OCI-M1 (cell line): ENCODE data around the gene ALS2CL.
"Not testable (repeated sequence)": the region's sequence is repeated elsewhere in the genome, so short reads cannot be mapped to it uniquely, and the experiment has no call there.

Experiments
- DNase-seq: peaks from one replicate; lab custom pipeline; 2025; lab: John Stamatoyannopoulos, UW

The ALS2CL gene, protein sequence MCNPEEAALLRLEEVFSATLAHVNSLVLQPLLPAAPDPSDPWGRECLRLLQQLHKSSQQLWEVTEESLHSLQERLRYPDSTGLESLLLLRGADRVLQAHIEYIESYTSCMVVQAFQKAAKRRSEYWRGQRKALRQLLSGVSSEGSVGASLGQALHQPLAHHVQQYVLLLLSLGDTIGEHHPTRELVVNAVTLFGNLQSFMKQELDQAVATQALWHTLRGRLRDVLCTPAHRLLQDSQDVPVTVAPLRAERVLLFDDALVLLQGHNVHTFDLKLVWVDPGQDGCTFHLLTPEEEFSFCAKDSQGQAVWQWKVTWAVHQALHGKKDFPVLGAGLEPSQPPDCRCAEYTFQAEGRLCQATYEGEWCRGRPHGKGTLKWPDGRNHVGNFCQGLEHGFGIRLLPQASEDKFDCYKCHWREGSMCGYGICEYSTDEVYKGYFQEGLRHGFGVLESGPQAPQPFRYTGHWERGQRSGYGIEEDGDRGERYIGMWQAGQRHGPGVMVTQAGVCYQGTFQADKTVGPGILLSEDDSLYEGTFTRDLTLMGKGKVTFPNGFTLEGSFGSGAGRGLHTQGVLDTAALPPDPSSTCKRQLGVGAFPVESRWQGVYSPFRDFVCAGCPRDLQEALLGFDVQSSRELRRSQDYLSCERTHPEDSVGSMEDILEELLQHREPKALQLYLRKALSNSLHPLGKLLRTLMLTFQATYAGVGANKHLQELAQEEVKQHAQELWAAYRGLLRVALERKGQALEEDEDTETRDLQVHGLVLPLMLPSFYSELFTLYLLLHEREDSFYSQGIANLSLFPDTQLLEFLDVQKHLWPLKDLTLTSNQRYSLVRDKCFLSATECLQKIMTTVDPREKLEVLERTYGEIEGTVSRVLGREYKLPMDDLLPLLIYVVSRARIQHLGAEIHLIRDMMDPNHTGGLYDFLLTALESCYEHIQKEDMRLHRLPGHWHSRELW

DNA sequence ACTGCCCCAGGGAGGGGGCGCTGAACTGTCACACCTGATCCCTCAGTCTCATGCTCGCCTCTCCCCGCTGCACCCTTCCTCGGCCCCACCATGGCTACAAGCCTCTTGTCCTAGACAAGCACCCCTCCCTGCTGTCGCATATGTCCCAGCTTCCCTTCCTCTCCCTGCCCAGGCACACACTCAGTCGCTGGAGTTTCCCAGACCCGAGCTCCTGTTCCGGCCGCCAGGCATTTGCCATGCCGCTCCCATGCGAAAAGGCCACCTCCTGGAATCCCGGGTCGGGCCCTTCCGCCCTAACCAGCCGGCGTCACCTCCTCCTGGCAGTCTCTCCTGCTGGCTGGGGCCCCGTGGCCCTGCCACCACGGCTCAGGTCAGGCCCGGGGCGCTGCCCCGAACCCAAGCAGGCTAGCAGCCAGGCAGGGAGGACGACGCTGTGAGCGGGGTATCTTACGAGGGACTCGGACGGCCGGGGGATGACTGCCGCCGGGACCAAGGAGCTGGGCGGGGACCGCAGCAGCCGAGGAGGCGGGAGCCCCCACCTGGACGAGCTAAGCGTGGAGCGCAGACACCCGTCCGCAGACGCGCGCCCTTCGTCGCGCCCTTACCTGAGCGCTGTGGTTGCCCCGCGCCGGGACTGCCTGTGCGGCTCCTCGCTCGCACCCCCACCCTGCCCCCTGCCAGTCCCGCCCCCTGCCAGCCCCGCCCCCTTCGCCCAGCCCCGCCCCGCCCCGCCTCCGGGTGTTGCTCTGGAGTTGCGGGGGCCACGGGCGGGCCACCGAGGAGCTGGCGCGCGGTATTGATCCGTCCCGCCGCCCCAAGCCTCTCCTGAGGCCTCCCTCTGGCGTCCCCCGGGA is at the start of gene ALS2CL:
Gene ALS2CL (minus strand): TSS at position 642 of the 854 bp plus-strand sequence. CDS start 4,239 bp downstream, outside the sequence.
- no peak for DNase-seq

- DNase-seq = no peak
Observed at GRCh38 chr3:46742992-46743585, 49.6 kb upstream of the ALS2CL start.

DNA sequence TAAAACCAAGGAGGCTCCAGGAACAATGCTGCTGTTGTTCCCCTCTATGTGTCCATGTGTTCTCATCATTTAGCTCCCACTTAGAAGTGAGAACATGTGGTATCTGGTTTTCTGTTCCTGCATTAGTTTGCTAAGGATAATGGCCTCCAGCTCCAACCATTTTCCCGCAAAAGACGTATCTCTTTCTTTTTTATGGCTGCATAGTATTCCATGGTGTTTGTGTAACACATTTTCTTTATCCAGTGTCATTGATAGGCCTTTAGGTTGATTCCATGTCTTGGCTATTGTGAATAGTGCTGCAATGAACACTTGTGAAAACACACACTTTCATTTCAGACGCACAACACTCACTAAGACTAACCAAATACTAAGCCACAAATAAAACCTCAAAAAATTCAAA is 46.1 kb upstream of the ALS2CL start:
- DNase-seq = not testable (repeated sequence)

DNA sequence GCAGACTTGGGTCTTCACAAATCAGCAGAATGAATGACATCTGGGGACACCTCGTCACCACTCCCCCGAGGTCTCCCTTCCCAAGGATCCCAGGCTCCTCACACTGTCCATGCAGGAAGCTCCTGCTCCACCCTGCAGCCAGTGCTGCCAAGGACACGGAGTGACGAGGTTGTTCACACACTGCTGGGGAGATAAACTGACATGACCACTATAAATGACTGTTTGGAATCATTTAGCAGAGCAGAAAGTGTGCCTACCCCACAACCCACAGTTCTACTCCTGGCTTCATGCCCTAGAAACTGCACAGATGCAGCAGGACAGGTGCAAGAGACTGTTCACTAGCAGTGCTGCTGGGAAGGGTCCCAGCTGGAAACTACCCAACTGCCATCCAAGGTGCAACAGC is 43.9 kb upstream of the ALS2CL start:
- DNase-seq = no peak

- no peak for DNase-seq
Observed at GRCh38 chr3:46736006-46736872, 42.8 kb upstream of the ALS2CL start.

GRCh38 chr3:46734773-46735172 is 41.3 kb upstream of the ALS2CL start:
- no peak for DNase-seq

- no peak for DNase-seq
Observed at GRCh38 chr3:46733026-46733800, 39.7 kb upstream of the ALS2CL start.

DNA sequence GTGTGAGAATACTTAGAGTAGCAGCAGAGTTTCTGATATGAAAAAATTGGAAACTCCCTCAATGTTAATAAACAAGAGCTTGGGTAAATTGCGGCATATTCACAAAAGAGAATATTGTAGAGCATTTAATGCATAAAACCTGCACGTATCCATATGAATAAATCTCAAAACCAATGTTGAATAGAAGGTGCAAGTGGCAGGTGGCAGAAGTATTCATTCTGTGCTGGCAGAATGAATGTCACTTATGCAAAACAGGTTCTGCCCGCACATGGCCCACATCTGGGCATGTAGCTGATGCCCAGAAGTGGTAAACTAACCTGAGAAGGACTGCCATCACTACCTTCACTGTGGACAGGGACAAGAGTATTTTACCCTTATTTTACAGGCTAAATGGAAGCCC is 38.3 kb upstream of the ALS2CL start:
- no peak for DNase-seq

DNA sequence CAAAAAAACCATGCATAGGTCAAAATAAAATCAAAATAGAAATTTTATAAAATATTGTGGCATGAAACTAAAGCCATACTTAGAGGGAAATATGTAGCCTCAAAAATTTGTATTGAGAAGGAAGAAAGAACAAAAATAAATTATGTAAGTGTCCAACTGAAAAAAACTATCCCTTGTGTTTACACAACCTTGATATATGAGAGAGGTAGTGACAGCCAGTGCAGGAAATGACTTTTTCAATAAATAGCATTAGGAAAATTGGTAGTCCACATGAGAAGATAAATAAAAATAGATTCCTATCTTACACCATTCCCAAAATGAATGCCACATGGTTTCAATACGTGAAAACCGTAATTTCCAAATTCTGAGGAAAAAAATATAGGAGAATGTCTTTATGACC is 37.3 kb upstream of the ALS2CL start:
- DNase-seq = no peak

DNA sequence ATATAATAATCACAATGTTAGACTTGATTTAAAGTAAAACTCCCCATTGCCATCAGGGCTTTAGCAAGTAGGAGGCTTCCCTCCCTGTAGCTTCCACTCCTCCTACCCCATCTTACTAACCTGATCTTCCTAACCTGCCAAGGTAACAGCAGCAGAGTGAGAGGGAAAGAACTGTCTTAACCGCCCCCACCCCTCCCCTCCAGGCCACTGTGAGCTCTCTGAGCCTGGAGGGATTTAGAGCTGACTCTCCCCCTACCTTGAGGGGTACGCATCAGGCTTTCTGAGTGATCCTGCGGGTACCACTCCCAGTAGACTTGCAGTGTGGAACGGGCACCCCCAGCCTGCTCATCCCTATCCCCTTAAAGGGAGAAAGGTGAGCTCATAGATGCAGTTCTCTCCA is 35.6 kb upstream of the ALS2CL start:
- DNase-seq = no peak

DNA sequence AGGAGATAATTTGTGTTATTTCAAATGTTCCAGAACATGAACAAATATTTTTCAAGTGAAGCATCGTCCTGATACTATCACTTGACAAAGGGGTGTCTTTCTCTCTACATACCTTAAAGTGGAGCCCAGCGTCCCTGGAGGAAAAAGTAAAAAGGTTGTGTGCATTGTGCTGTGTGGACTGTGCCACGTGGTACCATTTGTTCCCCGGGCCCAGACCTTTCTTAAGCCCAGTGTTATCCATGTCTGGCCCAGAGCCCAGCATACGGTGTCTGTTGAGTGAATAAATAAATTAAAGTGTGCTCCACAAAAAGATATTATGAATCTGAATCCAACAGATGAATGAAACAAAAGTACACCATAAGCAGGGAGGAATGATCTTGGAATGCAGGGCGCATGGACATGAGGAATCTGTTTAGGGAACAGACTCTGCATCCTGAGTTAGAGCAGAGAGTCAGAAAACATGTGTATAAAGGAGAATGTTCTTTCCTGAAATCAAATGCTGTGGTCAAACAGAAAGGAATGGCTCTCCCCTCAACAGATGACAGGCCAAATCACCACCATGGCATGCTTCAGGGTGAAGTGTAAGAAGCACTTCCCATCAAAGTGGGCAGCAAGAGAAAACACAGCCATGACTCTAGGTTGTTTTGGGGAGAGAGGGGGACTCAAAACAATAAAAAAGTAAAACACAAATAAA is 32.3 kb upstream of the ALS2CL start:
- no peak for DNase-seq

DNA sequence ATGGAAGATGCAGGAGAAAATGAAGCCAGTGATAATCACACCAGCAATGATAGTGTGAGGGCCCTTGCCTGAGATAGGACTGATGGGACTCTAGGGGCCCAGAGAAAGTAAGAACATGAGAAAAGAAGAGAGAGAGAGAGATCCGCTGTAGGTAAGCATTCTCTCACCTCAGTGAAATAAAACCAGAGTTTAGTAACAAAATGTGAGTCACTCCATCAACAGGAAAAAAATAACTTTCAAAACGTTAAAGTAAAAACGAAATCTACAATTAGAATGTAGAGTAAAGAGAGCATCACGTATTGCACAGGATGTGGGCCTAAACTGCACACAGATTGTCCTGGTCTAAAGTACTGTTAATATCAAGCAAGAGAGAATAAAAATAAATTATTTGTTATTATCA is 30.9 kb upstream of the ALS2CL start:
- no peak for DNase-seq

DNA sequence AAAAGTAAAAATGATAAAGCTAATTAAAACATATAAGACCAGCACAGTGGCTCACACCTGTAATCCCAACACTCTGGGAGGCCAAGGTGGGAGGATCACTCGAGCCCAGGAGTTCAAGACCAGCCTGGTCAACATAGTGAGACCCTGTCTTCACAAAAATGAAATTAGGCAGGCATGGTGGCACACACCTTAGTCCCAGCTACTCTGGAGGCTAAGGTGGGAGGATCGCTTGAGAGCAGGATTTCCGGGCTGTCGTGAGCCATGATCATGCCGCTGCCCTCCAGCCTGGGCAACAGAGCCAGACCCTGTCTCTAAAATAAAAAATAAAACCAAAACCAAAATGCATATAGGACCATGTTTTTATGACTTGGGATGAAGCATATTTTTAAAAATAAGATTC is 29.0 kb upstream of the ALS2CL start:
- no peak for DNase-seq

DNA sequence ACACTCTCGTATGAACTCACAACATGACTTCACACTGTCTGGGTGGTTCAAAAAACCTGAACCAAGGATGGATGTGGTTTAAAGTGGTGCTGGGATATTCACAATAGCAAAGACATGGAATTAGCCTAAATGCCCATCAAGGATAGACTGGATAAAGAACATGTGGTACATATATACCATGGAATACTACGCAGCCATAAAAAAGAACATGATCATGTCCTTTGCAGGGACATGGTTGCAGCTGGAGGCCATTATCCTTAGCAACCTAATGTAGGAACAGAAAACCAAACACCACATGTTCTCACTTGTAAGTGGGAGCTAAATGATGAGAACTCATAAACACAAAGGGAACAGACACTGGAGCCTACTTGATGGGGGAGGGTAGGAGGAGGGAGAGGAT is 27.5 kb upstream of the ALS2CL start:
- DNase-seq = no peak

- no peak for DNase-seq
Observed at GRCh38 chr3:46719735-46720271, 26.3 kb upstream of the ALS2CL start.

DNA sequence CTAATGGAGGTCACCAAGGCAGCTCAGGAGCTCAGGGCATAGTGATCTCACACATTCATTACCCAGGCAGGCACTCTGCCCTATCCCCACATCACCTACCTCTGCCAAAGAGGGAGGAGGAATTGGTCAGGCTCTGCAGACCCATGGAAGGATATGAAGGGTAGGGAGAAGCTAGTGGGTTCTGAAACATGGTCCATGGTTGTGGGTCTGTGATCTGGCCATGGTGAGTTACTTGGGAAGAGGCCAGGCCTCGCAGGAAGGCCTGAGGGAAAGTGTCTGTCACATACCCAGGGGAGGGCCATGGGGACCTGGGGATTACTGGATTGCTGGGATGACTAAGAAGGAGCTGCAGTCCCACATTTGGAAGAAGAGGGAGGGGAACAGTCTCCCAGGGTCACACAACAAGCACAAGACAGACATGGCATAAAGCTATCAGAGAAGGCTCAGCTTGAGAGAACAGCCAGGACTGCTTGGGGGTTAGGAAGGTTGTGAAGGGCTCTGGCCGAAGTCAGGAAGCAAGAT is 25.6 kb upstream of the ALS2CL start:
- DNase-seq = no peak

DNA sequence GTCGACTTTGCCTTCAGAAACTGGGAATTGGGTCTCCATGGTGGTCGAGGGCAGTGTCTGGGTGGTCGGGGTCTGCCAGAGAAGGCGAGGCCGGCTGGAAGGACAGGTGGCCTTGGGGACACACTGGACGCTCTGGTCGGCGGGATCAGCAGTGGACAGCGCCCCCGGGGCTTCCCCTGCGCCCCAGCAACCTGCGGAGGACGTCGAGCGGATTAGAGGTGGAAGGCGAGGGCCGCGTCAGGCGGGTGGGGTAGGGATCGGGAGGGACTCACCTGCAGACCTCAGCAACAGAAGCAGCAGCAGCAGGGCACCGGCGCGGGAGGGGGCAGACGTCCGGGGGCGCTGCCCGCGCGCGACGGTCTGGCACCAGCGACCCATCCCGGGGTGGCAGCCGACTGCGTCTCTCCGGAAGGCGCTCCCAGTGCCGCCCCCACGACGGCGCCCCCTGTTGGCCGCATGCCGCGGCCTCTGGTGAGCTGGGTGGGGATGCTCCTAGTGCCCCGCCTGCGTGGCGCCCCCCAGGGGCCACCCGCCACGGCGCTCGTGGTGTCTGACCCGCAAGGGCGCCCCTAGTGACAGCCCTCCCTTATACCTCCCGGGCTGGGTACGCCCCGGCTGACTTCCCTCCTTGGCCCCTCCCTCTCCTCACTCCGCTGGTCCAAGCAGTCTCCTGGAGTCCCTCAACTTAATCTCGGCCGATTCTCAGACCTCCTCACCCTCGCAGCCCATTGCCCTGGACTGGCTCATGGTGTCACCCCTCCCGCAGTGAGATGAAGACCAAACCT is 24.2 kb upstream of the ALS2CL start, which contains the start of gene PRSS50:
Gene PRSS50 (minus strand): TSS at position 423 of the 785 bp plus-strand sequence. CDS start 45 bp downstream, at position 378.
- DNase-seq = no peak
